BLaER1 (cell line): Measurements from ENCODE around the gene NOL12.

Experiments used
- H3K27ac ChIP-seq: shearing (Covaris generic); formaldehyde crosslinking; 2 replicates; pipeline ENCODE4 v1.8.1; 2022
- H3K27me3 ChIP-seq: shearing (Covaris generic); formaldehyde crosslinking; 2 replicates; pipeline ENCODE4 v1.8.1; 2022
- H3K36me3 ChIP-seq: shearing (Covaris generic); formaldehyde crosslinking; 2 replicates; pipeline ENCODE4 v1.8.1; 2022
- H3K4me1 ChIP-seq: shearing (Covaris generic); formaldehyde crosslinking; 2 replicates; pipeline ENCODE4 v1.8.1; 2022
- H3K4me2 ChIP-seq: shearing (Covaris generic); formaldehyde crosslinking; 2 replicates; pipeline ENCODE4 v1.8.1; 2022
- H3K4me3 ChIP-seq: shearing (Covaris generic); formaldehyde crosslinking; 2 replicates; pipeline ENCODE4 v1.8.1; 2022
- H3K9ac ChIP-seq: shearing (Covaris generic); formaldehyde crosslinking; 2 replicates; pipeline ENCODE4 v1.8.1; 2022
- H3K9me3 ChIP-seq: shearing (Covaris generic); formaldehyde crosslinking; 2 replicates; pipeline ENCODE4 v1.8.1; 2022
- H4K20me1 ChIP-seq: shearing (Covaris generic); formaldehyde crosslinking; 2 replicates; pipeline ENCODE4 v1.8.1; 2022
- Cebpa-rat ChIP-seq: shearing (Covaris generic); IDR thresholded peaks from 2 replicates; pipeline ENCODE4 v1.8.1; 2022

Gene NOL12

DNA sequence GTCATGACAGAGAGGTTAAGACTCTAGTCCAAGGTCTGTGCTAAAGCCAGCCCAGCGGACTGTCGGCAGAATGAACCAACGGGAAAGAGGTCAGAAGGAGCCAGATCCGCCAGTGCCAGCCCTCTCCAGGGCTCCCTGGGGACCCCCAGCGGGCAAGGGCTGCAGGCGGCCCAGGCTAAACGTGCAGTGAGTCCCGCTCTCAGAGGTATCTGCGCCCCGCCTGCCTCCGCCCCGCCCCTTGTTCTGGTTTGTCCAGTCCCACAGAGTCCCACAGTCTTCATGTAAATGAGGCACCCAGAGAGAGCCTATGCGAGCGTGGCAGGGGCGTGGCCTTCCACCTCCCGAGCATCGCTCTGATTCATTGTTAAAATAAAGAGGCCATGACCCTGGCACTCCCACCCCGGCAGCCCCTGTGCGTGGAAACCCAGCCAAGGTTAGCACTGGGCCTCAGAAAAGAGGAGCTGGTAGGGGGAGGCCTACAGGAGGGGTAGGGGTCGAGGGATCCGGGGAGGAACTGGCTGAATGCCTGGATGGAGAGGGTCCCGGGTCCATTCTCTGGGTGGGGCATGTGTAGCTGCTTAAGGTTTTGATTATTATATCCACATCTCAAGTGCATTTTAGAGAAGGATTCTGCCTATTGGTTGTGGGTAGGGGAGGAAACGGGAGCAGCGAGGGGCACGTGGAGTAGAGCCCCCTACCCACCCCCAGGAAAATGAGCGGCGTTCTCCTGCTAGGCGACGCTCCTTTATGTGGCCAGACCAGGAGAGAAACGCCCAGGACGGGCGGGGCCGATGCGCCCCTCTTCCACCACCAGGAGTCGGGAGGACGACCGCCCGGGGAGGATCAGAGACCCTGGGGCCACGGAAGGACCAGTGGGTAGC, 10.8 kb downstream of the NOL12 start, which contains the start of gene TRIOBP:
Gene TRIOBP, plus strand, starts transcription at position 392 of the 881 bp plus-strand sequence. CDS start 4,318 bp downstream, outside the sequence.
- Histone ChIP-seq H4K20me1 (no peaks in the 10 kb centered on the region), H3K9me3 (no peaks in the 10 kb centered on the region), H3K4me2 (peak within 1 kb of the TSS; percentile 90), H3K36me3 (peaks cover 47% of the 10 kb centered on the region), H3K9ac (peak within 1 kb of the TSS; percentile 64; the same call in 1 of the 2 replicates), H3K27me3 (no peaks in the 10 kb centered on the region), H3K4me3 (peak within 1 kb of the TSS; percentile 59), H3K4me1 (peaks cover 39% of the 10 kb centered on the region), H3K27ac (no peak within 1 kb of the TSS)
- TF ChIP-seq Cebpa-rat = no peak

DNA sequence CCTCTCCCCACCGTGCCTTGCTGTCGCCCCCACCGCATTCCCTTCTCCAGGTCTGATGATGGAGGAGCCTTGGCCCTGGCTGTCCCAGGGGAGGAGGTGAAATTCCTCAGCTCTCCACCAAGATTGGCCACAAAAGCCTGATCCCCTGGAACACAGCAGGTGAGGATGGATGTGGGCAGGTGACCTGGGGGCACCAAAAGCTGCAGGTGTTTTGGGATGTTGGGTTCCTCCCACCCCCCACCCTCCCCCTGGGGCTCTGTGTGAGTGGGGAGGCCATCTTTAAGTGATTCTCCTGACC, 11.3 kb downstream of the NOL12 start:
- Histone ChIP-seq H3K4me2 (peak overlapping the region; percentile 90), H3K9me3 (no peaks in the 10 kb centered on the region), H3K4me1 (peaks cover 39% of the 10 kb centered on the region), H3K27me3 (no peaks in the 10 kb centered on the region), H4K20me1 (no peaks in the 10 kb centered on the region), H3K36me3 (peaks cover 46% of the 10 kb centered on the region), H3K4me3 (peak overlapping the region; percentile 59), H3K27ac (no peak overlapping the region), H3K9ac (peak overlapping the region; percentile 64; the same call in 1 of the 2 replicates)
- TF ChIP-seq Cebpa-rat = no peak

DNA sequence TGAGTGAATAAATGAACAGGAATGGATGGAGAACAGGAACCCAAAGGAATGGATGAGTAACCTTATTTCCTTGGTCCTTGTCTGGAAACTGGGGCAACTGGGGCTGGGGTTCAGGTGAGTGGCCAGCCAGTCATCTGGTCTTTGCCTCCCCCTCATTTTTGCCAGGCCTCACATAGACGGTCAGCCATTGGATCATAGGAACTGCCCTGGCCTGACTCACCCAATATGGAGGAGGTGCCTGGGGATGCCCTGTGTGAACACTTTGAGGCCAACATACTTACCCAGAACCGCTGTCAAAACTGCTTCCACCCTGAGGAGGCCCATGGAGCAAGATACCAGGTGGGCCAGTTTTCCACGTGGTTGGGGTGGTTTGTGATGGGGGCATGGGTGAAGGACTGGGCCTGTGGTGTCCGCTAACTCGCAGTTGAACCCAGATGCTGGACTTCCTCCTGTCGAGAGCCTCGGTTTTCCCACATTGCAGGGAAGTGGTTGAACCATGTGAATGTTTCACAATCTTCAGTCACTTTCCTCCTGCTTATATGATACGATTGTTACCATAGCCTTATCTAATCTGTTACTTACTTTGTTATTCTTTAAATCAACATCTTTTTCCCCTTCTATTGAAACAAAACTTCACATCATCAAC, 15.1 kb downstream of the NOL12 start:
- no peak overlapping the region for H3K4me3 ChIP-seq
- peaks cover 28% of the 10 kb centered on the region for H3K4me1 ChIP-seq
- no peak overlapping the region for H3K4me2 ChIP-seq
- H4K20me1 ChIP-seq = no peaks in the 10 kb centered on the region
- no peak overlapping the region for H3K27ac ChIP-seq
- no peak overlapping the region for H3K9ac ChIP-seq
- H3K9me3 ChIP-seq = no peaks in the 10 kb centered on the region
- peaks cover 59% of the 10 kb centered on the region for H3K36me3 ChIP-seq
- no peak for TF ChIP-seq Cebpa-rat
- H3K27me3 ChIP-seq = no peaks in the 10 kb centered on the region

DNA sequence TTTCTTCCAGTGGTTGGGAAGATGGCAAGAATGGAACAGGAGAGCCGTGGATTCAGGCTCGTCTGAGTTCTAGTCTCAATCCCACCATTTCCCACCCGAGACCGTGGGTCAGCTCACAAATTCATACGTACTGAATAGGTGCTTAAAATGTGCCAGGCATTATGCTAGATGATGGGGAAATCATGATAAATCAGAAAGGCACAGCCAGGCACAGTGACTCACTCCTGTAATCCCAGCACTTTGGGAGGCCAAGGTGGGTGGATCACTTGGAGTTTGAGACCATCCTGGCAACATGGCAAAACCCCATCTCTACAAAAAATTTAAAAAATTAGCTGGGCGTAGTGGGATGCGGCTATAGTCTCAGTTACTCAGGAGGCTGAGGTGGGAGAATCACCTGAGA, 17.8 kb downstream of the NOL12 start:
- Histone ChIP-seq H3K4me3 (no peak overlapping the region), H3K4me1 (peaks cover 13% of the 10 kb centered on the region), H3K27me3 (no peaks in the 10 kb centered on the region), H3K27ac (no peak overlapping the region), H3K9ac (no peak overlapping the region), H4K20me1 (no peaks in the 10 kb centered on the region), H3K4me2 (no peak overlapping the region), H3K36me3 (peaks cover 76% of the 10 kb centered on the region), H3K9me3 (no peaks in the 10 kb centered on the region)
- no peak for TF ChIP-seq Cebpa-rat

DNA sequence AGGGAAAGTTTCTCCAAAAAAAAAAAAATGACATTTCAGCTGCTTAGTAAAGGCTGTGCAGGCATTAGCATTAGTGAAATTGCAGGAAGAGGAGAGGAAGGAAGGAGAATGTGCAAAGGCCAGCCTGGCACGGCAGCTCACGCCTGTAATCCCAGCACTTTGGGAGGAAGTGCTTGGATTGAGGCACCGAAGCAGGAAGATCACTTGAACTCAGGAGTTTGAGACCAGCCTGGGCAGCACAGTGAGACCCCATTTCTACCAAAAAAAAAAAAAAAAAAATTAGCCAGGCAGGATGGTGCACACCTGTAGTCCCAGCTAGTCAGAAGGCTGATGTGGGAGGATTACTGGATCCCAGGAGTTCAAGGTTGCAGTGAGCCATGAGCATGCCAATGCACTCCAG, 18.5 kb downstream of the NOL12 start:
- TF ChIP-seq Cebpa-rat = no peak
- H3K27ac ChIP-seq = no peak overlapping the region
- H4K20me1 ChIP-seq = no peaks in the 10 kb centered on the region
- H3K4me2 ChIP-seq = no peak overlapping the region
- peaks cover 83% of the 10 kb centered on the region for H3K36me3 ChIP-seq
- no peaks in the 10 kb centered on the region for H3K9me3 ChIP-seq
- H3K9ac ChIP-seq = no peak overlapping the region
- H3K27me3 ChIP-seq = no peaks in the 10 kb centered on the region
- no peak overlapping the region for H3K4me3 ChIP-seq
- peaks cover 9% of the 10 kb centered on the region; the same call in 1 of the 2 replicates for H3K4me1 ChIP-seq

DNA sequence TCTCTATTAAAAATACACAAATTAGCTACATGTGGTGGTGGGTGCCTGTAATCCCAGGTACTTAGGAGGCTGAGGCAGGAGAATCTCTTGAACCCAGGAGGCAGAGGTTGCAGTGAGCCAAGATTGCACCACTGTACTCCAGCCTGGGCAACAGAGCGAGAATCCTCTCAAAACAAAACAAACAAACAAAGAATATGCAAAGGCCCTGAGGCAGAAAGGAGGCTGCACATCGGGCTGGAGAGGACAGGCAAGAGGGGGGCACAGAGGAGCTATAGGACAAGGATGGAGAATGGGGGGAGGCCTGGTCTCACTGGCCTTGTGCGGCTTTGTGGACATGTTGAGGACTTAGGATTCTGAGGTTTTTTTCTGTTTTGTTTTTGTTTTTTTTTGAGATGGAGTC, 19.1 kb downstream of the NOL12 start:
- Histone ChIP-seq H4K20me1 (no peaks in the 10 kb centered on the region), H3K9ac (no peak overlapping the region), H3K27me3 (no peaks in the 10 kb centered on the region), H3K4me2 (no peak overlapping the region), H3K36me3 (peaks cover 88% of the 10 kb centered on the region), H3K9me3 (no peaks in the 10 kb centered on the region), H3K4me3 (no peak overlapping the region), H3K27ac (no peak overlapping the region), H3K4me1 (peaks cover 11% of the 10 kb centered on the region)
- TF ChIP-seq Cebpa-rat = no peak

DNA sequence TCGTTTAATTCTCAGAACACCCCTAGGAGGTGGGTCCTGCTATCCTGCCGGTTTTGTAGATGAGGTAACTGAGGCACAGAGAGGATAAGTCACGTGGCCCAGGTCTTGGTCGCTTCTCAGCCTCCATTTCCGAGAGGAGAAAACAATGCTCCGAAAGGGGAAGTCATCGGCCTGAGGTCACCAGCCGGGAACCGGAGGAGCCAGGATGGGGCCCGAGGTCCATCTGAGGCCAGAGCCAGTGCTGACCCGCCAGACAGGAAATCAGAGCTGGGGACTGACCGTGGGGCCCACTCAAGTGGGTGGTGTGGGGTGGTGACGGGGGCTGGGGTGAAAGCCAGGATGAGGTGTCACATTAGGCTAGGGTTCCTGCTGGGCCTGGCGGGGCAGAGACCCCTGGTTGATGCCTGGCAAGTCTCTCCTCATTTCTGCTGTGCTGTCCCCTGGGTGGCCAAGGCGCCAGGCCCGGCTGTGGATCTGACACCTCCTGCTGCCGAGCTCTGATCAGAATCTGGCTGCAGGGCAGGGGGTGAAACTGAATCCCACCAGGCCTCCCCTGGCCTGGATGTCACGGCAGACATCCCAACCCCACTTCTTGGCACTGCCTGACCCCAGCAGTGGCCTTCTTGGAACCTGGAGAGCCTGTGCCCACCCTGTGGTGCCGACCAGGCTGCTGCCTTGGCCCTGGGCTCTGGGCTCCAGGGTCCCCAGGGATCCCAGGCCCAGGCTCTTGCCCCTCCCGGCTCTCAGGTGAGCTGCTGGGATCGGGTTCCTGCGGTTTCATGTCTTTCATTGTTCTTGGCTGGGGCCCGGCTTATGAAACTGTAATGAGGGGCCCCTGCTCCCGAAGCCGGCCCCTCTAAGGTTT, 22.7 kb downstream of the NOL12 start:
- H3K4me1 ChIP-seq = peaks cover 31% of the 10 kb centered on the region
- no peak for TF ChIP-seq Cebpa-rat
- no peak overlapping the region for H3K4me3 ChIP-seq
- no peaks in the 10 kb centered on the region for H3K27me3 ChIP-seq
- H3K4me2 ChIP-seq = no peak overlapping the region
- no peaks in the 10 kb centered on the region for H4K20me1 ChIP-seq
- H3K9ac ChIP-seq = no peak overlapping the region
- no peaks in the 10 kb centered on the region for H3K9me3 ChIP-seq
- peaks cover 69% of the 10 kb centered on the region for H3K36me3 ChIP-seq
- no peak overlapping the region for H3K27ac ChIP-seq

DNA sequence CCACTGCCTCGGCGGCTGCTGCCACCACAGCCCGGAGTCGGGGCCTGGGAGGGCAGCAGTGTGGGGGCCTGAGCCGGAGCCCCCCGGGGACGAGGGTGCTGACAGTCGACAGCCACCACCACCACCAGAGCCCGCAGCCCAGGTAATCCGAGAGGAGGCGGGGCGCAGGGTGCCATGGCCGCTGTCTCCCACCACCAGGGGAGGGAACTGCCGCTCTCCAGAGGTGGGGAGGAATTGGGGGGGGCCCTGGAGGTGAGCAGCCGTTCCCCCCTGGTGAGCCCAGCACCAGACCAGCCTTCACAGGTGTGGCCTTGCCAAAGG, 23.3 kb downstream of the NOL12 start:
- TF ChIP-seq Cebpa-rat = no peak
- no peaks in the 10 kb centered on the region for H4K20me1 ChIP-seq
- peaks cover 36% of the 10 kb centered on the region for H3K4me1 ChIP-seq
- no peaks in the 10 kb centered on the region for H3K27me3 ChIP-seq
- H3K9ac ChIP-seq = no peak overlapping the region
- no peak overlapping the region for H3K4me2 ChIP-seq
- H3K36me3 ChIP-seq = peaks cover 63% of the 10 kb centered on the region
- no peaks in the 10 kb centered on the region for H3K9me3 ChIP-seq
- no peak overlapping the region for H3K4me3 ChIP-seq
- no peak overlapping the region for H3K27ac ChIP-seq

DNA sequence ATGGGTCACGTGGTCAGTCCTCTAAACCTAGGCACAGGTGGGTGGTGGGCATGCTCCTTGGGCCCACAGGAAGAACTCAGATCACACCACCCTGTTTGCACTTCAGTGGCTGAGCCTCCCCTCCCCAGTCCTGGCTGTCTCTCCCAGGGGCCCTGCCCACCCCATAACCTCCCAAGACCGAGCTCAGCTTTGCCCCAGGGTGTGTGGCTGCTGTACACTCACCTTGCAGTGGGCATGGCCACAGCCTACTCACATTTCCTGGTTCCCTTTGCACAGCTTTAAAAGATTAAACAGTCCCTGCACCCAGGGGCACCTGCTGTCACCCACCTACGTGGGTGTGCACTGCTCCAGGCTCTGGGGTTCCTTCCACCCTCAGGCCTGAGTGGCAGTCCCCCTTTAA, 24.5 kb downstream of the NOL12 start:
- peak overlapping the region; percentile 46; the same call in 1 of the 2 replicates for H3K27ac ChIP-seq
- TF ChIP-seq Cebpa-rat = no peak

More for the DNA sequence above, 24.5 kb downstream of the NOL12 start:
- no peak overlapping the region for H3K4me3 ChIP-seq
- H3K9me3 ChIP-seq = no peaks in the 10 kb centered on the region
- H3K4me1 ChIP-seq = peaks cover 49% of the 10 kb centered on the region
- H3K9ac ChIP-seq = no peak overlapping the region
- H3K27me3 ChIP-seq = no peaks in the 10 kb centered on the region
- no peaks in the 10 kb centered on the region for H4K20me1 ChIP-seq
- H3K36me3 ChIP-seq = peaks cover 55% of the 10 kb centered on the region
- H3K4me2 ChIP-seq = no peak overlapping the region
